Measurements from ENCODE around the gene CYB561D2. TPM values are rescaled to one million over a fixed set of nuclear protein-coding genes. Genes with fewer than 3 reads are reported as not detected.
A peak's percentile ranks its signal among the peaks of the same experiment; 100 is the strongest.
"Not testable (repeated sequence)": the region's sequence is repeated elsewhere in the genome, so short reads cannot be mapped to it uniquely, and the experiment has no call there.

CYB561D2 gene, protein sequence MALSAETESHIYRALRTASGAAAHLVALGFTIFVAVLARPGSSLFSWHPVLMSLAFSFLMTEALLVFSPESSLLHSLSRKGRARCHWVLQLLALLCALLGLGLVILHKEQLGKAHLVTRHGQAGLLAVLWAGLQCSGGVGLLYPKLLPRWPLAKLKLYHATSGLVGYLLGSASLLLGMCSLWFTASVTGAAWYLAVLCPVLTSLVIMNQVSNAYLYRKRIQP
- 8.3 TPM for total RNA-seq
- polyA plus RNA-seq (ENCODE audit: insufficient read depth in 1 of 8, insufficient read length in 8 of 8, low replicate concordance in 1 of 8): 1 to 10 TPM; 6.1 to 9.1 (median 7.5) TPM
- long read RNA-seq, donor 1, partial matches to known transcripts: 0 of 2 reads
- long read RNA-seq, donor 1, other reads (novel, unspliced or antisense): 0 of 2 reads
- long read RNA-seq, donor 2: 0 reads
- long read RNA-seq, donor 3, partial matches to known transcripts: 0 of 4 reads
- long read RNA-seq, donor 3, other reads (novel, unspliced or antisense): 0 of 4 reads
- long read RNA-seq, donor 4, partial matches to known transcripts: 0 of 2 reads
- long read RNA-seq, donor 4, other reads (novel, unspliced or antisense): 0 of 2 reads
- long read RNA-seq, donor 5, partial matches to known transcripts: 0 of 9 reads
- long read RNA-seq, donor 5, other reads (novel, unspliced or antisense): 0 of 9 reads
- long read RNA-seq, donor 6, partial matches to known transcripts: 0 of 7 reads
- long read RNA-seq, donor 6, other reads (novel, unspliced or antisense): 0 of 7 reads
- long read RNA-seq, donor 7, partial matches to known transcripts: 0 of 2 reads
- long read RNA-seq, donor 7, other reads (novel, unspliced or antisense): 0 of 2 reads
- long read RNA-seq, donor 8, partial matches to known transcripts: 0 of 1 reads
- long read RNA-seq, donor 8, other reads (novel, unspliced or antisense): 0 of 1 reads
- long read RNA-seq, donor 9, partial matches to known transcripts: 0 of 4 reads
- long read RNA-seq, donor 9, other reads (novel, unspliced or antisense): 0 of 4 reads
- long read RNA-seq, donor 10, partial matches to known transcripts: 0 of 4 reads
- long read RNA-seq, donor 10, other reads (novel, unspliced or antisense): 0 of 4 reads
- long read RNA-seq, donor 11, partial matches to known transcripts: 0 of 5 reads
- long read RNA-seq, donor 11, other reads (novel, unspliced or antisense): 0 of 5 reads

DNA sequence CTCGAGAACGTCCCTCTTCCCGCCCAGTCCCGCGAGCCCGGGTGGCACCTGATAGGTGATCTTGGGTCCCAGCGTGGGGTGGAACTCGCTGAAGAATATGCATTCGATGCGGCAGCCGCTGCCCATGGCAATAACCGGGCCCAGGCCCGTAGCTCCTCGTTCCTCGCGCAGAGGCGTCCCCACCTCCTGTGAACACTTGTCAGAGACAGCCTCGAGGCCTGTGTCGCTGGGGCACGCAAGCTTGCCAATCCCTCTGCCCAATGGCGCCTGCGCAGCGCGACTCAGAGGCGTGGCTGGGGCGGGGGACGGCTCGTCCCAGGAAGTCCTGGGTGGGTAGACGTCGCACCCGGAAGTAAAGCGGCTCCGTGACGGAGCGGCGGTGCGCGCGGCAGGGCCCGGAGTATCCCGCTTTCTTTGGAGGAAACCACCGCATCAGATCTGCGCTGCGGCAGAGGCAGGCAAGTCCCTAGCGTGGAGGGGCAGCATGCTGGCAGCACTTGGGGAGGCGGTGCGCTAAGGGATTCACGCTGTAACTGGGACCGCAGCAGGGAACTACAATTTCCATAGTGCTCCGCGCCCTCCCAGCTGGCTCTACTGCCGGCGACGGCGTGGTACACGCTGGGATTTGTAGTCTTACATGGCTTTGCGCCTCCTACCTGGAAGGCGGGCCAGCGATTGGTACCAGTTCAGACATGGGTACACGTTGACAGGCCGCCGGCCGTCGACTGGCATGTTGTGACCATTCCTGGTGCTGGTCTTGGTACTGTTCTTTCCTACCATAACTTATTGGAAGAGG, at the start of gene CYB561D2, which contains the start of gene NPRL2:
Gene CYB561D2, plus strand, starts transcription at position 336 of the 796 bp plus-strand sequence. CDS start 572 bp downstream, outside the sequence.
Gene NPRL2, minus strand, starts transcription at position 249 of the 796 bp plus-strand sequence. Its CDS starts 123 bp downstream, at position 126.
- Histone ChIP-seq H3K36me3 (ENCODE audit: control insufficient read depth, insufficient read depth, low read length) (peaks cover 56% of the 10 kb centered on the region), H3K4me1 (ENCODE audit: control insufficient read depth, insufficient read depth, low read length) (peaks cover 38% of the 10 kb centered on the region), H3K4me3 (ENCODE audit: low read length) (peak within 1 kb of the TSS; percentile 83), H3K27ac (ENCODE audit: low read length) (peak within 1 kb of the TSS; percentile 92), H3K27me3 (ENCODE audit: control insufficient read depth, insufficient read depth, low read length) (peaks cover 2% of the 10 kb centered on the region), H3K9me3 (replicated peaks; ENCODE audit: control insufficient read depth, low read depth, low read length) (no peaks in the 10 kb centered on the region)
- DNase-seq: peak; percentile 97
- under 1% methylated on average over 64 of the region's 64 CpGs for WGBS (ENCODE audit: insufficient coverage)

DNA sequence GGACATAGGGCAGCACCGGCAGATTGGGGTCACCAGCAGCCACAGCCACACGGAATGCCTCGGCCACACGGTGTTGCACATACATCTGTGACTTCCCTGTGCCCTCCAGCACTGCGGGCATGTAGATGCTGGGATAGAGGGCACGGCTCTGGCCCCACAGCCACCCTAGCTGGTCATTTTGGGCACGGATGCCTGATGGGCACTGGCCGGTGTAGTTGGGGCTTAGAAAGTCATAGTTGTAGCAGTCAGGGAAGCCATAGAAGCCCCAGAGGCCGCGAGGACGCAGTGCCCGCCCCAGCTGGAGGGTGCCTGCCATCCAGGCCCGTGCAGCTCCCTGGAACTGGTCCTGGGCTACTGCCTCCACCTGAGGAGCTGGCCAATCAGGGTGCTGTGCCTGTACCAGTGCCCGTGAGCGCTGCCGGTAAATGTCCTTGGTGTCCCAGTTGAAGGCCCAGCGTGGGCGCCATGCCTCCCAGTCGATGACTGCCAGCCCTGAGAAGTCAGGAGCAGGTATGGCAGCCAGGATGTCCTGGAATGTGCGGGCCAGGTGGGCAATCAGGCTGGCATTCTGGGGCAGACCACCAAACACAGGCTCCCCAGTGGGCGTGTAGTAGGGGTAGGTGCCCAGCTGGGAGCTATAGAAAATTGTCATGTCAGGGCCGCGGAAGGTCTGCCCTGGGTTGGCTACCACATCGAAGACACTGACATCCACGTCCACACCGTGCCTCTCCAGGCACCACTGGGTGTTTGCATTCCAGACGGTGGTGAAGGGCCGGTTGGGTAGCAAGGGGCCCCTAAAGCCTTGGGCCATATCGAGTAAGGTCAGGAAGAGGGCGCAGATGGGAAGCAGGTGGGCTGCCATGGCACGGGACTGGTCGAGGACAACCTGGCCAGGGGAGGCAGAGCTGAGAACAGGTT, 48.3 kb upstream of the CYB561D2 start:
- Histone ChIP-seq H3K27ac (ENCODE audit: low read length) (peak overlapping the region; percentile 65), H3K9me3 (replicated peaks; ENCODE audit: control insufficient read depth, low read depth, low read length) (no peaks in the 10 kb centered on the region), H3K27me3 (ENCODE audit: control insufficient read depth, insufficient read depth, low read length) (no peaks in the 10 kb centered on the region), H3K4me1 (ENCODE audit: control insufficient read depth, insufficient read depth, low read length) (peaks cover 43% of the 10 kb centered on the region), H3K4me3 (ENCODE audit: low read length) (no peak overlapping the region), H3K36me3 (ENCODE audit: control insufficient read depth, insufficient read depth, low read length) (peaks cover 3% of the 10 kb centered on the region)
- peak; percentile 22 for DNase-seq
- 83% methylated on average over 32 of the region's 32 CpGs for WGBS (ENCODE audit: insufficient coverage)

DNA sequence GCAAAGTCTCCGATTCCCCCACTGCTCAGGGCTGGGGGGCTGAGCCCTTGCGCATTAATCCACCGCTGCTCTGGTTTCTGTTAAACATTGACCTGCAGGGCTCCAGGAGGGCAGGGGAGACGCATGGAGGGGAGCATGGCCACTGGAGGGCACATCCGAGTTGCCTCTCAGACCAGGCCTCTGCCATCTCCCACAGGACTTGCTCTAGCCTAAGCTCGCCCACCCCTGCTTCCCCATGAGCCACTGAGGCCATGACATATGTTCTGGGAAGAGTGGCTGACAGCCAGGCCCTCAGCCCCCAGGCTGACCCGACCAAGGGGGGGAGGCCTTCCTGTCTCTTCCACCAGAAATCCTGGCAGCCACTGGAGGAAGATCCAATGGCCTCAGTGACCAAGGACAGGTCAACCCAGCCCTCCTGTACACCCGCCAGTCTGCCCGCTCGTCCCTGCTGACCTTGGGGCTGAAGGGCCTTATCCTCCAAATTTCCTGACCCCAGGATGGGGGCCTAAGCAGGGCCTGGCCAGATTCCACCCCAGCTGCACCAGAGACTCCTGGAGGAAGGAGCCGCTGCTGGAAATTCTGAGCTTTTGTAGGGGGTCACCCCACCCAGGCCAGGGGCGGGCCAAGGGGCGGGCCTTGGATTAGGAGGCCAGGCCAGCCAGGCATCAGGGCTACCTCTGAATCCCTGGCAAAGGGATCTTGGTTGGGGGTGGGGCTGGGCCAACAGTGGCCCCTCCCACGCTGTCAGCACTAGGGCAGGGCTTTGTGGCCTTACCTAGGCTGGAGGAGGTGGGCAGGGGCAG, 47.4 kb upstream of the CYB561D2 start, which contains the start of gene HYAL1:
Gene HYAL1, minus strand, starts transcription at position 562 of the 803 bp plus-strand sequence. CDS start 618 bp downstream, outside the sequence.
- WGBS (ENCODE audit: insufficient coverage): 36% methylated on average over 8 of the region's 14 CpGs
- peak within 1 kb of the TSS; percentile 65 for H3K27ac ChIP-seq (ENCODE audit: low read length)
- no peaks in the 10 kb centered on the region for H3K27me3 ChIP-seq (ENCODE audit: control insufficient read depth, insufficient read depth, low read length)
- H3K9me3 ChIP-seq (replicated peaks; ENCODE audit: control insufficient read depth, low read depth, low read length): peaks cover 5% of the 10 kb centered on the region
- DNase-seq: peak; percentile 83
- H3K4me3 ChIP-seq (ENCODE audit: low read length): no peak within 1 kb of the TSS
- H3K36me3 ChIP-seq (ENCODE audit: control insufficient read depth, insufficient read depth, low read length): no peaks in the 10 kb centered on the region
- H3K4me1 ChIP-seq (ENCODE audit: control insufficient read depth, insufficient read depth, low read length): peaks cover 42% of the 10 kb centered on the region

DNA sequence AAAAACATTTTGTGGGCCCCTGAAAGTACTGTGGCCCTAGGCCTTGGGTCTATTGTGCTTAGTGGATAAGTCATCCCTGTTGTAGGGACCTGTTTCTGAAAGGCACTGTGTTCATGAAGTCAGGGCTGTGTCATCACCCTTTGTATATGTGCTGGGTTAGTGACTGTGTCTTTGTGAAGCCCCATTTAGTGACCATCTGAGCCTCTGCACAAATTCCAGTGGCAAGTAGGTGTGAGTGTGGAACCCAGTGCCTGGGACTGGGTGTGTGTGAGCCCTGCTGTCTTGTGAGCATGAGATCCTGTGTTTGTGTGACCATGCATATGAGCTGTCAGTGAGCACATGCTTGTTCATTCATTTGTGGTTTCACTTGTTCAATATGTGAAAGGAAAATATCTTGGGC, 46.1 kb upstream of the CYB561D2 start:
- peak; percentile 7 for DNase-seq
- Histone ChIP-seq H3K36me3 (ENCODE audit: control insufficient read depth, insufficient read depth, low read length) (peaks cover 3% of the 10 kb centered on the region), H3K4me1 (ENCODE audit: control insufficient read depth, insufficient read depth, low read length) (peaks cover 33% of the 10 kb centered on the region), H3K9me3 (replicated peaks; ENCODE audit: control insufficient read depth, low read depth, low read length) (peaks cover 5% of the 10 kb centered on the region), H3K4me3 (ENCODE audit: low read length) (no peak overlapping the region), H3K27me3 (ENCODE audit: control insufficient read depth, insufficient read depth, low read length) (no peaks in the 10 kb centered on the region), H3K27ac (ENCODE audit: low read length) (no peak overlapping the region)

DNA sequence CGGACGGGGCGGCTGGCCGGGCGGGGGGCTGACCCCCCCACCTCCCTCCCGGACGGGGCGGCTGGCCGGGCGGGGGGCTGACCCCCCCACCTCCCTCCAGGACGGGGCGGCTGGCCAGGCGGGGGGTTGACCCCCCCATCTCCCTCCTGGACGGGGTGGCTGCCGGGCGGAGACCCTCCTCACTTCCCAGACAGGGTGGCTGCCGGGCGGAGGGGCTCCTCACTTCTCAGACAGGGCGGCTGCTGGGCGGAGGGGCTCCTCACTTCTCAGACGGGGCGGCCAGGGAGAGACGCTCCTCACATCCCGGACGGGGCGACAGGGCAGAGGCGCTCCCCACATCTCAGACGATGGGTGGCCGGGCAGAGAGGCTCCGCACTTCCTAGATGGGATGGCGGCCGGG, 38.6 kb upstream of the CYB561D2 start:
- not testable (repeated sequence) for H3K27ac ChIP-seq (ENCODE audit: low read length); DNase-seq; H3K27me3 ChIP-seq (ENCODE audit: control insufficient read depth, insufficient read depth, low read length); H3K4me3 ChIP-seq (ENCODE audit: low read length); H3K4me1 ChIP-seq (ENCODE audit: control insufficient read depth, insufficient read depth, low read length); H3K9me3 ChIP-seq (replicated peaks; ENCODE audit: control insufficient read depth, low read depth, low read length)
- no CpG with 5 or more reads among the region's 32 CpGs for WGBS (ENCODE audit: insufficient coverage)
- peaks cover 25% of the 10 kb centered on the region for H3K36me3 ChIP-seq (ENCODE audit: control insufficient read depth, insufficient read depth, low read length)

DNA sequence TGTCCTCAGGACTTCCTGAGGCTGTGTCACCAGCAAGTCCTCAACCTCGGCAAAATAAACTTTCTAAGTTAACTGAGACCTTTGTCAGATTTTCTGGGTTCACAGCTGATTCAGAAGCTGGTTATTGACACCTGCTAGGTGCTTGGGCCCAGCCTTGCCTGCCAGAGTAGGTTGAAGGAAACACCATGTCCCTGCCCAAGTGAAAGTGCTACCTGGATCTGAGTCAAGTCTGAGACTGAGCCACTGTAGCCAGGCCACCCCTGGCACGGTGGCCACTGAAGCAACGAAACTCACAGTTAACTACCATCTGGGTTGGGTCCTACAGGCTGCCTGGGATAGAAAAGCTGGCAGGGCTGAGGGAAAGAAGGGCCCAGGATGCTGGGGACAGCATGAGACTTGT, 36.3 kb upstream of the CYB561D2 start:
- H3K27ac ChIP-seq (ENCODE audit: low read length): no peak overlapping the region
- WGBS (ENCODE audit: insufficient coverage): 83% methylated on average over 3 of the region's 3 CpGs
- DNase-seq: no peak
- peaks cover 48% of the 10 kb centered on the region for H3K36me3 ChIP-seq (ENCODE audit: control insufficient read depth, insufficient read depth, low read length)
- H3K9me3 ChIP-seq (replicated peaks; ENCODE audit: control insufficient read depth, low read depth, low read length): no peaks in the 10 kb centered on the region
- H3K27me3 ChIP-seq (ENCODE audit: control insufficient read depth, insufficient read depth, low read length): no peaks in the 10 kb centered on the region
- no peak overlapping the region for H3K4me3 ChIP-seq (ENCODE audit: low read length)
- peaks cover 22% of the 10 kb centered on the region for H3K4me1 ChIP-seq (ENCODE audit: control insufficient read depth, insufficient read depth, low read length)

DNA sequence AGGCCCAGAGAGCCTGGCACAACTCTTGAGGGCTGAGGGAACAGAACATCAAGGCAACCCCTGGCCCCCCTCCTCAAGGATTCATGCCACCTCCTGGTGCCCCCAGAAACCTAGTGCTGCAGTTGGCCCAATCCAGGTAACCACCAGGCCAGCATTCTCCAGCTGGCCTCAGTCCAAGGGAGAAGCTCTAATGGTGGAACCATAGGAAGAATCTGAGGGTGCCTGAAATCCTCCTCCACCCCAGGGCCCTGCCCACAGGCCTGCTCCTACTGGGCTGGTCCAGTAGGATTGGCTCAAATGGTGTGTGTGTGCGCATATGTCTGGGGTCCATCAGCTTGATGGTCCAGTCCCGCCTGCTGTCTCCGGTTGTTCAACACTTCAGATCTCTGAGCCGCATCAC, 35.8 kb upstream of the CYB561D2 start:
- 100% methylated on average over 2 of the region's 4 CpGs for WGBS (ENCODE audit: insufficient coverage)
- Histone ChIP-seq H3K27me3 (ENCODE audit: control insufficient read depth, insufficient read depth, low read length) (no peaks in the 10 kb centered on the region), H3K27ac (ENCODE audit: low read length) (no peak overlapping the region), H3K4me1 (ENCODE audit: control insufficient read depth, insufficient read depth, low read length) (peaks cover 26% of the 10 kb centered on the region), H3K4me3 (ENCODE audit: low read length) (no peak overlapping the region), H3K36me3 (ENCODE audit: control insufficient read depth, insufficient read depth, low read length) (peaks cover 50% of the 10 kb centered on the region), H3K9me3 (replicated peaks; ENCODE audit: control insufficient read depth, low read depth, low read length) (no peaks in the 10 kb centered on the region)
- no peak for DNase-seq

DNA sequence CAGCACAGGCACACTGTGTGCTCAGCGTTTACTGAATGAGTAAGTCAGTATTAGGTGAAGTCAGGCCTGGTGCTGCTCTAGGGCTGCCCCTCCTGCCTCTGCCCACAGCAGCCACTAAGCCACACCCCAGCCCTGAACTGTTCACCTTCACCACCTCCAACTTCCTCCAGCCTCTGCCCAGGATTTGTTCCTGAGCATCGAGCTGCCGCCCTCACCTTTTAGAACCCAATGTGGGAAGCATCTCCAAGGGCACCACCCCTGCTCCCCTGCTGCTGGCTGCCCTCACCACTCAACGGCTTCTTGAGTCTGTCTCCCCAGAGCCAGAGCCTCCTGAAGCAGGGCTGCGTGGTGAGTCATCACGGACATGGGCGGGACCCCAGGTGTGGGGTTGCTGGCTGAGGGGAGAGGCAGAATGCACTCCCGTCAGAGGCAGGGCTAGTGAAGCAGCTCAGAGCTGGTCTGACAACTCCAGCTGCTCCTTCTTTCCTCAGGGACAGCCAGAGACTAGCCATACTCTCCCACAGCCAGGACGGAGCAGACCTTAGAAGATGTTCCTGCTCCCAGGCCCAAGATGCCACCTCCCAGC, 33.9 kb upstream of the CYB561D2 start:
- Histone ChIP-seq H3K4me1 (ENCODE audit: control insufficient read depth, insufficient read depth, low read length) (peaks cover 37% of the 10 kb centered on the region), H3K27me3 (ENCODE audit: control insufficient read depth, insufficient read depth, low read length) (no peaks in the 10 kb centered on the region), H3K36me3 (ENCODE audit: control insufficient read depth, insufficient read depth, low read length) (peaks cover 52% of the 10 kb centered on the region), H3K4me3 (ENCODE audit: low read length) (no peak overlapping the region), H3K9me3 (replicated peaks; ENCODE audit: control insufficient read depth, low read depth, low read length) (no peaks in the 10 kb centered on the region), H3K27ac (ENCODE audit: low read length) (no peak overlapping the region)
- WGBS (ENCODE audit: insufficient coverage): 63% methylated on average over 7 of the region's 9 CpGs
- DNase-seq: no peak
